Measurements from ENCODE around the gene TSC22D2.
"Not testable (repeated sequence)": the region's sequence is repeated elsewhere in the genome, so short reads cannot be mapped to it uniquely, and the experiment has no call there.

TSC22D2 gene

DNA sequence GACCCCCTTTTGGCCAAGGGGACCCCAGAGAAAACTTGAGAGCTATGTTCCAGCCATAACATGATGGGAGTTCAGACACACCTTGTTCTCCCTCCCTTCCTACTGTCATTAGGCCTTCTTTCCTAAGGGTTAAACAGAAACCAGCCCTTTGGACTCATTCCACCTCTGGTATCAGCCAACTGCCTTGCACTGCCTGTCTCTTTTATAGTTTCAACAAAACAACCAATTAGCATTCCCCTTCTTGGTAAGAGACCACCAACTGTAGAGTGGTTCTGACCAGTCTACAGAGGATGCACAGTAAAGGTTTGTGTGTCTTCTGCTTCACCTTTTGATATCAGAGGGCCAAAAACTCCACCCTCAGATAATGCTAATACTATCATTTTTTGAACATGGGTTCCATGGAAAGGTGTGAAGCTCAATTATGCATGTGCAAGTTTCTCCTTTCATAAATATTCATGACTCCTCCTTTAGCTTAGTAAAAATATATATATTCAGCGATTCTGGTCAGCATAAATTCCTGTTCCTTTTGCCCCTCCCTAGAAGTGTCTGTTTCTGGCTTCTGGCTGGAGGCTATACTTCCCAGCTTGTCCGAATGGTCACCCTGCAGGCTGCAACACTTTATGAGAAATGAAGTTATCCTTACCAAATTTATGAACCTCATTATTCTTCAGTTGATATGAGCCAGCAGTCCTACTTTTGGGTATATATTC is 82.3 kb downstream of the TSC22D2 start:
- no peak for DNase-seq

DNA sequence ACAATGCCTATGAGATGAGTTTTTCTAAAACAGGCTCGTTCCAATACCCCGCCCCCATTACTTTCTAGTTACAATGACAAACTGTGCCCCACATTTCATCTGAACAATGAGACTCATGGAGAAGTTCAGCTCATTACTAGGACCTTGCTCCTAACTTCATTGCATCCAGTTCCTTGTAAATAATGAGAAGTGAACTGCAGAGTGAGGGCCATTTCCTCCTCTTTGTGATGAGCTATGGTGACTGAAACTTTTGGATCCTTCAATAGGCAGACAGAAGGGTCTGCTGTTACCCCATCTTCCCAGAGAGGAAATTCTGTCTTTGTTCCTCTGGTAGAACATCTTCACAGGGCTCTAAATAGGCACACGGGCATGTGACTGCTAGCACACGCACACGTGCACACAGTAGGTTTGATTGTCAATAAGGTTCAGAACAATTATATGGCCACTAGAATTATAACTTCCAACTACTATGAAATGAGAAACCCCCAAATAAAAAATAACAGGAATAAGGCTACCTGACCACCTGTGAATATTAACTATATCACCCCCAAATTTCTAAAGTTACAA is 86.4 kb downstream of the TSC22D2 start:
- no peak for DNase-seq

DNA sequence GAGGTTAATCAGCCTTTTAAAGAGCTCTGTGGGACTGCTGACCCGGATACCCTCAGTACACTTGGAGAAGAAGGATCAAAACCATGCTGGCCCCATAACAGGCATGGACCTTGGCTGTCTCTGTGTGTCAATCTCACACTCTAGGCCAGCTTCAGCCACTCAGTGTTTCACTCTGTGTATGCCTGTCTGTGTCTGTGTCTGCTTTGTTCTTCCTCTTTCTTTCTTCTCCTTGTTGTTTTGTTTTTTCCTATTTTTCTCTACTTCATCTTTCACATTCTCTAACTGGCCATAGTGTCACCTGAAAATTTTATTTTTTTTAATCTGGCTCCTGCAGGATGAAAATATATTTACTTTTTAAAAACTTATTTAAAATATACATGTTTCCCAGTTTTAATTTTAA is 87.1 kb downstream of the TSC22D2 start:
- no peak for DNase-seq

DNA sequence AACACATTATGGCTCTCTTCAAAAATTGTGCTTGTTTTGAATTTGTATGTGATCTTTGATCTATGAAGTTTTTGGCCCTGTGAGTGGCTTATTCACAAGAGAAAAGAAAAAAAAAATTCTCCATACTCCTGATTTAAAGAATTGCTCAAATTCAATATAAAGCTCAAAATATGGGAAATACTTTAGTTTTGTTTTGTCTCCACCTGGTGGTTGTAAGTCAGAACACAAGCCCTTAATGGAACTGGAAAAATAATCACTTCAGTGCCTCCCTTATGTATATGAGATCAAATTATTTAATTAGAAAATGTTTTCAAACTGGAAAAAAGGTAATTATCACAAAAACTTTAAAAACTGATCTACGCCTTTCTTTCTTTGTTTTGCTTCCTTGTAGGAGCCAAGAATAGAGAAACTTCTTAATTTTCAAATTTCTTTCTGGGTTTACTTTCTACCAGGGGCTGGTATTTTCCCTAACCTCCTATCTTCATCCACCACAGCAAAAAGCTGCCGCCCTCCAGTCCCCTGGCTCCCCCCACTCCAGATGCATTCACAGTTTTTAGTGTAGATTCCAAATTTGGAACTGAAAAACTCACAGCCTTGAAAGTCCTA is 87.6 kb downstream of the TSC22D2 start:
- peak; percentile 13 for DNase-seq

DNA sequence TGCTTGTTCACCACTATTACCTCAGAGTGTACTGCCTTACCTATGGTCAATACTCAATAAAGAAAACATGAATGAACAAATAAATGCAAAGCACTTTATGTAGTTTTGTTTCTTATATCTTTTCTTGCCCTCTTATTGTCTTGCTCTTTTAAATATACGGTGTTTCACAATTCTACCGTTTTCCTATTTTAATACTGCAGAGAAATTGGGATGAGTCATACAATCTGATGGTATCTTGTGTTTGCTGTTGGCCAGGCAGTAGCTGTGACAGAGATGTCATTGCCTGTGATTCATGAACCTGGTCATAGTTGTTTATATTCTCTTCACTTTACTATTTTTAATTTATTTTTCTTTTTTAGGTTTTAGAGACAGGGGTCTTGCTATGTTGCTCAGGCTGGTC is 89.9 kb downstream of the TSC22D2 start:
- DNase-seq, result no peak

DNA sequence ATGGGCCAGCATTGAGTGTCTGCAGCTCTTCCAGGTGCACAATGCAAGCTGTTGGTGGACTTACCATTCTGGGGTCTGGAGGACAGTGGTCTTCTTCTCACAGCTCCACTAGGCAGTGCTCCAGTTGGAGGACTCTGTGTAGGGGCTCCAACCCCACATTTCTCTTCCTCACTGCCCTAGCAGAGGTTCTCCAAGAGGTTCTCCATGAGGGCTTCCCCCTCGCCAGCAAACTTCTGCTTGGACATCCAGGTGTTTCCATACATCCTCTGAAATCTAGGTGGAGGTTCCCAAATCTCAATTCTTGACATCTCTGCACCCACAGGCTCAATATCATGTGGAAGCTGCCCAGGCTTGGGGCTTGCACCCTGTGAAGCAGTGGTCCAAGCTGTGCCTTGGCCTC is 92.9 kb downstream of the TSC22D2 start:
- not testable (repeated sequence) for DNase-seq

DNA sequence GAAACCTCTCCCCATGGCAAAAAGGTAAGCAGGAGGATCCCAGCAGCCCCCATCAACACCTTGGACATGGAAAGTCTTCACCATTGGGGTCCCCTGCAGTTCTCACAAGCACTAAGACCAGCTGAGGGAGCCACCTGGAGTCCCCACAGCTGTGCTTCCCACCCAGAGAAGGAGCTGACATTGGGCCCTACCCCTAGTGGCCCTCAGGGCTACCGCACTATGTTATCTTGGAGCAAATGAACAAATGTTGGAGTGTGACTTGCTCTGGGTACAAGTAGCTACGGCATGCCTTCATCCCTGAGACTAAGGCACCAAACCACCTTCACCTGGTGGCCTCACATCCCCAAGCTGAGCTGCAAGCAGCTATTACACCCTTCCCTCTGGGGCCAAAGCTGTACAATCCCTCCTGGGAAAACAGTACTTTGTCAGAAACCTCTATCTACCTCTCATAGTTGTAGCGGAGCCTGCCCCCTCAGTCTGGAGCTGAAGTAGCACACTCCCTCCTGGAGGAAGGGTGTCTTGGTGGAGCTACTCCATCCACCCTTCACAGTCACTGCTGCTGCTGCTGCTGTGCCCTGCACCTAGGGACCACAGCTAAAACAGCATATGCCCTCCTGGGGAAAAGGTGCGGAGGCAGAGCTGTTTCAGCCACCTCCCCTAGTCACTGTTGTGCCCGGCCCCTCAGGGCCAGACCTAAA is 95.5 kb downstream of the TSC22D2 start:
- no peak for DNase-seq

DNA sequence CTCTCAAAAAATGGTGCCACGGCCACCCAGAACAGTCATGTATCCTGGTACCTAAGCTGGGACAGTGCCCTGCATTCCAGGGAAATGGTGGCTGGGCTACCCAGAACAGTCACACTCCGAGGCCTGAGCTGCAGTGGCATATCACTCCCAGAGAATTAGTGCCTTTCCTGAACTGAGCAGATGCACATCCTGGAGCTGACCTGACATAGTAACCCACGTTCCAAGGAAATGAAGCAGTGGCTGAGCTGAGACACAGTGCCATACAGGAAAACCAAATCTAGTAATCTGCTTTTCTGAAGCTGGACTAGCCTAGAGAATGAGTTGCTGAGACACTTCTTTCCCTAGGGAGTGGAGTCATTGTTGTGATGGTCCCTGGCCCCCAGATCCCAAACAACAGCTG is 96.4 kb downstream of the TSC22D2 start:
- no peak for DNase-seq

DNA sequence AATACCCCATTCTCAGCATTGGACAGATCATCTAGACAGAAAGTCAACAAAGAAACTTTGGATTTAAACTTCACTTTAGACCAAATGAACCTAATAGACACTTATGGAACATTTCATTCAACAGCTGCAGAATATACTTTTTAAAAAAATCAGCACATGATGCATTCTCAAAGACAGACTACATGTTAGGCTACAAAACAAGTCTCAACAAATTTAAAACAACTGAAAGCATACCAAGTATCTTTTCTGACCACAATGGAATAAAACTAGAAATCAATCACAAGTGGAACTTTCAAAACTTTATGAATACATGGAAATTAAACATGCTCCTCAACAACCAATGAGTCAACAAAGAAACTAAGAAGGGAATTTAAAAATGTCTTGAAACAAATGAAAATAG is 100.3 kb downstream of the TSC22D2 start:
- no peak for DNase-seq

DNA sequence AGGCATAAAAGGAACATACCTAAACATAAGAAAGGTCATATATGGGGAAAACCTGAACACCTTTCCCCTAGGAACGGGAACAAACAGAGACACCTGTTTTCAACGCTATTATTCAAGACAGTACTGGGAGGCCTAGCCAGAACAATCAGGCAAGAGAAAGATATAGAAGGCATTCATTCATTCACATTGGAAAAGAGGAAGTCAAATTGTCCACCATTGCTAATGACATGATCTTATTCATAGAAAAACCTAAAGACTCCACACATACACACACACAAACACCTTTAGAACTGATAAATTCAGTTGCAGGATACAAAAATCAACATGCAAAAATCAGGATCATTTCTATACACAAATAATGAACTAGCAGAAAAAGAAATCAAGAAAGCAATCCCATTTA is 101.7 kb downstream of the TSC22D2 start:
- DNase-seq, result no peak

DNA sequence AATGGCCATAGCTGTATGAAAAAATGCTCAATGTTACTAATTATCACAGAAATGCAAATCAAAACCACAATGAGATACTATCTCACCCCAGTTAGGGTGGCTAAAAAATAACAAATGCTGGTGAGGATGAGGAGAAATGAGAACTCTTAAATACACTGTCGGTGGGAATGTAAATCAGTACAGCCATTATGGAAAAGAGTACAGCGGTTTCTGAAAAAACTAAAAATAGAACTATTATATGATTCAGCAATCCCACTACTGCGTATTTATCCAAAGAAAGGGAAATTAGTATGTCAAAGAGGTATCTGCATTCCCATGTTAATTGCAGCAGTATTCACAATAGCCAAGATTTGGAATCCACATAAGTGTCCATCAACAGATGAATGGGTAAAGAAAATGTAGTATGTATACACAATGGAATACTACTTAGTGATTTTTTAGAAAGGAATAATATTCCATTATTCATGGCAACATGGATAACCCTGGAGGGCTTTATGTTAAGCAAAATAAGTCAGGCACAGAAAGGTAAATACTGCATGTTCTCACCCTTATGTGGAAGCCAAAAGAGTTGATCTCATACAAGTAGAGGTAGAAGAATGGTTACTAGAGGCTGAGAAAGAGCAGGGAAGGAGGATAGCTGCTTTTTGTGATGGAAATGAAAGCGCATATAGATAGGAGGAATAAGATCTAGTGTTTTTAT is 103.2 kb downstream of the TSC22D2 start:
- no peak for DNase-seq

DNA sequence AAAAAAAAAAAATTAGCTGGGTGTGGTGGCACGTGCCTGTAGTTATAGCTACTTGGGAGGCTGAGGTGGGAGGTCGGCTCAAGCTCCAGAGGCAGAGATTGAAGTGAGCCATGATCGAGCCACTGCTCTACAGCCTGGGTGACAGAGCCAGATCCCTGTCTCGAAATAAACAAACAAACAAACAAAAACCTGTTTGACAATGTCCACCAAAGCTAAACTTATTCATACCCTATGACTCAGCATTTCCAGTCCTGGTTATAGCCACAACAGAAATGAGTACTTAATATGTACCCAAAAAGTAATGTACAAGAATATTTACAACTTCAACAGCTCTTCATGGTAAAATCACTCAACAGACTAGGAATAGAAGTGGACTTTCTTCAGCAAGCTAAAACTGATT is 107.1 kb downstream of the TSC22D2 start:
- no peak for DNase-seq

Data from stimulated activated CD4-positive, alpha-beta T cell treated with anti-CD3 and anti-CD28 coated beads, Interleukin-4, amount 100 ng/mL, for 24 hours (primary cell).